Erythroblast (primary cell): ENCODE data around the gene JAZF1.

Experiments
- GATA1 ChIP-seq: IDR thresholded peaks from 2 replicates; pipeline ENCODE4 v1.6.1; 2011; ENCODE audit warnings: low read depth, mild to moderate bottlenecking, control low read depth, low read length, moderate library complexity
- POLR2A ChIP-seq: IDR thresholded peaks from 2 replicates; pipeline ENCODE4 v1.6.1; 2011; ENCODE audit warnings: mild to moderate bottlenecking, low read length

GRCh38 chr7:28133872-28134271 is 46.7 kb downstream of the JAZF1 start:
- TF ChIP-seq POLR2A (no peak), GATA1 (no peak)
